Renal pelvis (tissue), 4 donors: ENCODE results near the gene MRPL18. TPM values are rescaled to one million over a fixed set of nuclear protein-coding genes. Genes with fewer than 3 reads are reported as not detected.

Source experiments
- DNase-seq: peaks from one replicate; pipeline ENCODE4 v3.0.0-alpha.2; 2013
- polyA plus RNA-seq, 3 donors: library from polyadenylated mRNA; unstranded; fragments of 120-200 nt; gene quantifications; one replicate each; pipeline ENCODE4 v1.2.1, GENCODE V29; 2013; ENCODE audit not compliant: insufficient read length in 3 of 3

Gene MRPL18
- polyA plus RNA-seq, 3 donors, result 59.9 to 71.8 (median 68.4) TPM

GRCh38 chr6:159833997-159834603, 43.8 kb downstream of the MRPL18 start:
- no peak for DNase-seq

- no peak for DNase-seq
These were observed 46.6 kb downstream of the MRPL18 start for GRCh38 chr6:159836718-159837490.

- DNase-seq, result no peak
These were observed 47.2 kb downstream of the MRPL18 start for GRCh38 chr6:159837511-159837910.

- DNase-seq, result no peak
These were observed 47.9 kb downstream of the MRPL18 start for GRCh38 chr6:159838020-159838744.

- no peak for DNase-seq
These were observed 51.8 kb downstream of the MRPL18 start for GRCh38 chr6:159842035-159842434.

- no peak for DNase-seq
These were observed 54.7 kb downstream of the MRPL18 start for GRCh38 chr6:159844737-159845645.

Other genes with a start within 250 kb of the MRPL18 start
- gene SOD2, start 97.2 kb upstream of the MRPL18 start, polyA plus RNA-seq, result 100 to 1,000 TPM; 100 to 131 (median 122) TPM
- gene WTAP, start 63.0 kb upstream of the MRPL18 start, polyA plus RNA-seq, result 100 to 1,000 TPM; 118 to 128 (median 121) TPM
- gene ACAT2, start 28.4 kb upstream of the MRPL18 start, polyA plus RNA-seq, result 10 to 100 TPM; 53.1 to 55.7 (median 54.9) TPM
- gene TCP1, start 865 bp upstream of the MRPL18 start, polyA plus RNA-seq, result 100 to 1,000 TPM; 254 to 266 (median 258) TPM
- under 1 TPM; 0.13 to 0.19 (median 0.18) TPM for gene PNLDC1, start 9.8 kb downstream of the MRPL18 start, polyA plus RNA-seq
- under 1 TPM; 0.01 to 0.04 (median 0.03) TPM for gene MAS1, start 100.5 kb downstream of the MRPL18 start, polyA plus RNA-seq
- 10 to 100 TPM; 56.4 to 71.1 (median 69.5) TPM for gene IGF2R, start 178.6 kb downstream of the MRPL18 start, polyA plus RNA-seq